HCT116 (cell line): ENCODE data around the gene NOXO1. TPM values are rescaled to one million over a fixed set of nuclear protein-coding genes. Genes with fewer than 3 reads are reported as not detected.
A peak's percentile ranks its signal among the peaks of the same experiment; 100 is the strongest.

Source experiments
- ATAC-seq: fragments of 200-7000 bp; cut with Tn5 transposase; 2 replicates; pipeline ENCODE4 v1.9.1; 2020; ENCODE audit warnings: mild to moderate bottlenecking, moderate library complexity
- BruUV-seq: library from RNA; stranded (reverse); fragments of 400-500 nt; replicated peaks from 2 replicates; lab custom pipeline; 2021; lab: Mats Ljungman, UMichigan
- CTCF ChIA-PET: fragments of 300-600 bp; sonication (Branson Sonifier 250); formaldehyde crosslinking; loops from one replicate; lab custom pipeline; 2021; ENCODE audit warnings: antibody characterized with exemption; lab: Charles Lee
- POLR2A ChIA-PET: fragments of 300-600, 350-600 bp; sonication (Branson Sonifier 250); formaldehyde crosslinking; loops from one replicate; lab custom pipeline; 2021; ENCODE audit warnings: antibody characterized with exemption; lab: Charles Lee
- RAD21 ChIA-PET, 2 experiments: fragments of 300-600 bp; sonication (Branson Sonifier 250); formaldehyde crosslinking; loops; one replicate each; lab custom pipeline; 2023; ENCODE audit warnings: low total read pairs in 2 of 2; ENCODE audit not compliant: uncharacterized antibody in 2 of 2, unreplicated experiment in 2 of 2, low non-redundant PET in 1 of 2; lab: Charles Lee
- DNase-seq: peaks from one replicate; pipeline ENCODE4 v3.0.0-alpha.2; 2010; ENCODE audit warnings: low read depth, low spot score
- H2AFZ ChIP-seq: fragments of 200-600 bp; shearing (Covaris generic), sonication (generic); 2 replicates; pipeline ENCODE4 v1.6.1; 2017; ENCODE audit warnings: low read depth, mixed run types, mixed read lengths, antibody characterized with exemption, low read length; ENCODE audit not compliant: poor library complexity, severe bottlenecking
- H3K27ac ChIP-seq: 2 replicates; pipeline ENCODE4 v1.5.1; 2012; ENCODE audit warnings: low read depth, low read length
- H3K27me3 ChIP-seq: fragments of 200-600 bp; sonication (generic); 2 replicates; pipeline ENCODE4 v1.6.1; 2016; ENCODE audit warnings: mixed run types, low read length, mixed read lengths; ENCODE audit not compliant: insufficient read depth
- H3K36me3 ChIP-seq, 2 experiments: fragments of 200-500 bp in 1 of 2; fragments of 200-600 bp in 1 of 2; sonication (Bioruptor generic) in 1 of 2; sonication (generic) in 1 of 2; 2 replicates each; pipeline versions ENCODE4 v1.5.1 to v1.6.1; 2014 to 2016; ENCODE audit warnings: low read length in 2 of 2, inconsistent platforms in 1 of 2, mixed read lengths in 1 of 2, mixed run types in 1 of 2; ENCODE audit not compliant: insufficient read depth in 2 of 2, control insufficient read depth in 1 of 2
- H3K4me1 ChIP-seq, 2 experiments: fragments of 200-600 bp in 1 of 2; sonication (generic) in 1 of 2; 2 replicates each; pipeline versions ENCODE4 v1.5.1 to v1.6.1; 2012 to 2017; ENCODE audit warnings: low read length in 2 of 2, inconsistent platforms in 1 of 2, mild to moderate bottlenecking in 1 of 2, mixed read lengths in 1 of 2, mixed run types in 1 of 2, moderate library complexity in 1 of 2; ENCODE audit not compliant: insufficient read depth in 2 of 2, control insufficient read depth in 1 of 2
- H3K4me2 ChIP-seq: fragments of 200-600 bp; sonication (generic); 2 replicates; pipeline ENCODE4 v1.6.1; 2017; ENCODE audit warnings: mixed run types, low read length, mixed read lengths
- H3K4me3 ChIP-seq, 2 experiments: fragments of 200-600 bp in 1 of 2; sonication (generic) in 1 of 2; replicated peaks in 1 of 2; 2 replicates each; pipeline ENCODE4 v1.5.1; 2011 to 2016; ENCODE audit warnings: low read length in 2 of 2, control low read depth in 1 of 2, low read depth in 1 of 2, mild to moderate bottlenecking in 1 of 2, mixed read lengths in 1 of 2, mixed run types in 1 of 2
- H3K79me2 ChIP-seq: fragments of 200-600 bp; sonication (generic); 2 replicates; pipeline ENCODE4 v1.6.1; 2017; ENCODE audit warnings: mild to moderate bottlenecking, mixed run types, low read length, moderate library complexity, mixed read lengths; ENCODE audit not compliant: insufficient read depth
- H3K9ac ChIP-seq: fragments of 200-600 bp; sonication (generic); 2 replicates; pipeline ENCODE4 v1.6.1; 2016; ENCODE audit warnings: low read length, mixed read lengths
- H3K9me2 ChIP-seq: fragments of 200-600 bp; sonication (generic), shearing (Covaris generic); 2 replicates; pipeline ENCODE4 v1.6.1; 2017; ENCODE audit warnings: mixed run types, mild to moderate bottlenecking, moderate library complexity; ENCODE audit not compliant: insufficient read depth
- H3K9me3 ChIP-seq, 2 experiments: fragments of 200-500 bp in 1 of 2; fragments of 200-600 bp in 1 of 2; sonication (Bioruptor generic) in 1 of 2; sonication (generic) in 1 of 2; 2 replicates each; pipeline ENCODE4 v1.6.1; 2014 to 2017; ENCODE audit warnings: low read length in 2 of 2, mixed read lengths in 2 of 2, inconsistent platforms in 1 of 2, low read depth in 1 of 2, mild to moderate bottlenecking in 1 of 2, mixed run types in 1 of 2, moderate library complexity in 1 of 2; ENCODE audit not compliant: control insufficient read depth in 1 of 2, insufficient read depth in 1 of 2
- H4K20me1 ChIP-seq: fragments of 200-600 bp; sonication (generic), shearing (Covaris generic); 2 replicates; pipeline ENCODE4 v1.6.1; 2017; ENCODE audit warnings: mixed run types, mild to moderate bottlenecking, moderate library complexity; ENCODE audit not compliant: insufficient read depth
- CBX3 ChIP-seq: IDR thresholded peaks from 2 replicates; pipeline ENCODE4 v1.6.1; 2012; ENCODE audit warnings: low read depth
- CEBPB ChIP-seq: IDR thresholded peaks from 2 replicates; pipeline ENCODE4 v1.6.1; 2012; ENCODE audit warnings: low read depth
- EGR1 ChIP-seq: IDR thresholded peaks from 2 replicates; pipeline ENCODE4 v1.6.1; 2012; ENCODE audit warnings: low read depth
- EZH2 ChIP-seq: fragments of 200-600 bp; sonication (generic); IDR thresholded peaks from 2 replicates; pipeline ENCODE4 v1.6.1; 2017; ENCODE audit warnings: antibody characterized with exemption, mixed run types
- EZH2phosphoT487 ChIP-seq: fragments of 200-600 bp; IDR thresholded peaks from 2 replicates; pipeline ENCODE4 v1.6.1; 2018; ENCODE audit warnings: antibody characterized with exemption, borderline replicate concordance
- FOSL1 ChIP-seq: IDR thresholded peaks from 2 replicates; pipeline ENCODE4 v1.6.1; 2012; ENCODE audit warnings: low read depth
- POLR2A ChIP-seq: IDR thresholded peaks from 2 replicates; pipeline ENCODE4 v1.7.0; 2011; ENCODE audit warnings: borderline replicate concordance; ENCODE audit not compliant: insufficient read depth, insufficient read length; ENCODE audit errors: extremely low read depth
- RAD21 ChIP-seq: IDR thresholded peaks from 2 replicates; pipeline ENCODE4 v1.6.1; 2012; ENCODE audit warnings: low read depth, mild to moderate bottlenecking
- SRF ChIP-seq: IDR thresholded peaks from 2 replicates; pipeline ENCODE4 v1.6.1; 2012; ENCODE audit warnings: low read depth
- TCF7L2 ChIP-seq: IDR thresholded peaks from 2 replicates; pipeline ENCODE4 v1.7.0; 2011; ENCODE audit warnings: borderline replicate concordance, inconsistent platforms; ENCODE audit not compliant: insufficient read depth, insufficient read length; ENCODE audit errors: extremely low read depth
- YY1 ChIP-seq: IDR thresholded peaks from 2 replicates; pipeline ENCODE4 v1.6.1; 2011; ENCODE audit warnings: low read length, low read depth, moderate library complexity, mild to moderate bottlenecking; ENCODE audit not compliant: insufficient replicate concordance; ENCODE audit errors: extremely low read depth
- ZBTB33 ChIP-seq: IDR thresholded peaks from 2 replicates; pipeline ENCODE4 v1.6.1; 2011; ENCODE audit warnings: mild to moderate bottlenecking, low read length, moderate library complexity; ENCODE audit not compliant: insufficient replicate concordance; ENCODE audit errors: extremely low read depth
- ZFX ChIP-seq: fragments of 450-650 bp; IDR thresholded peaks from 2 replicates; pipeline ENCODE4 v1.6.1; 2017
- intact Hi-C: fragments of 100-400 bp; cut with micrococcal nuclease; formaldehyde crosslinking; loops from 2 replicates; pipeline ENCODE4 v1.10.0; 2022
- total RNA-seq: library from RNA; stranded (reverse); gene quantifications from one replicate; pipeline ENCODE4 v1.2.1, GENCODE V29; 2021; ENCODE audit not compliant: unreplicated experiment
- TF ChIP-seq, protein P1 (sequence below), 3 experiments: fragments of 200-600 bp in 1 of 3; sonication (generic) in 1 of 3; IDR thresholded peaks in 2 of 3; conservative IDR thresholded peaks in 1 of 3; 2 replicates each; pipeline ENCODE4 v1.5.1; 2012 to 2017; ENCODE audit warnings: low read depth in 2 of 3, low read length in 2 of 3, antibody characterized with exemption in 1 of 3, borderline replicate concordance in 1 of 3, control low read depth in 1 of 3, mild to moderate bottlenecking in 1 of 3, mixed read lengths in 1 of 3, mixed run types in 1 of 3, moderate library complexity in 1 of 3; ENCODE audit not compliant: insufficient read depth in 1 of 3

The NOXO1 gene
- total RNA-seq, 1 experiment from 2014 or later, result 10.0 TPM

DNA sequence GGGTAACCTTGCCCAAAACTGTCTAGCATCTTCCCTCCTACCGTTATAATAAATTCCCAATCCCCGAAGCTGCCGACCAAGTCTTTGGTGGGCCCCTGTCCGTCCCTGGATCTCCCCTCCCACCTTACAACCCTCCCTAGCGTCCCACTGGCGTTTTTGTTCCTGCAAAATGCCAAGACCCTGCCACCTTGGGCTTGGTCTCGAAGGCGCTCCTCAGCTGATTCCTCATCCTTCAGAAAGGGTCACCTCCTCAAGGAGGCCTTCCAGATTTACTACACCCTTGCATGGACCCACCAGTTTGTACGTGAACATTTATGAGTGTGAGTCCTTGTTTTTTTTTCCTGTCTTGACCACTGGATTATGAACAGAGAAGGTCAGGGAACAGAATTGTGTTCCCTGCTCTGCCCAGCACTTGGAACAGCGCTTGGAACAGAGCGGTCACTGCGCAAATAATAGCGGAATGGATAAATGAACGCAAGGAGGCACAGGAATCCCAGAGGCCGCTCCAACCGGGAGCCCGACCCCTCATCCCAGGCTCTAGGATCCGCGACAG, 1.8 kb upstream of the NOXO1 start:
- Histone ChIP-seq H4K20me1 (no peaks in the 10 kb centered on the region), H2AFZ (no peak overlapping the region), H3K4me3 (peak overlapping the region; percentile 45 to 97), H3K27ac (peak overlapping the region; percentile 84), H3K4me2 (peak overlapping the region; percentile 95), H3K9me2 (no peaks in the 10 kb centered on the region), H3K4me1 (peaks cover 49 to 69% of the 10 kb centered on the region in 2 experiments), H3K27me3 (no peaks in the 10 kb centered on the region), H3K79me2 (peaks cover 20% of the 10 kb centered on the region), H3K9me3 (no peaks in the 10 kb centered on the region), H3K36me3 (peaks cover 6 to 17% of the 10 kb centered on the region in 2 experiments; a peak in 2 of 4 replicates), H3K9ac (peak overlapping the region; percentile 96)
- TF ChIP-seq POLR2A (peak; percentile 17), CEBPB (no peak)
- TF ChIP-seq, protein P1, sequence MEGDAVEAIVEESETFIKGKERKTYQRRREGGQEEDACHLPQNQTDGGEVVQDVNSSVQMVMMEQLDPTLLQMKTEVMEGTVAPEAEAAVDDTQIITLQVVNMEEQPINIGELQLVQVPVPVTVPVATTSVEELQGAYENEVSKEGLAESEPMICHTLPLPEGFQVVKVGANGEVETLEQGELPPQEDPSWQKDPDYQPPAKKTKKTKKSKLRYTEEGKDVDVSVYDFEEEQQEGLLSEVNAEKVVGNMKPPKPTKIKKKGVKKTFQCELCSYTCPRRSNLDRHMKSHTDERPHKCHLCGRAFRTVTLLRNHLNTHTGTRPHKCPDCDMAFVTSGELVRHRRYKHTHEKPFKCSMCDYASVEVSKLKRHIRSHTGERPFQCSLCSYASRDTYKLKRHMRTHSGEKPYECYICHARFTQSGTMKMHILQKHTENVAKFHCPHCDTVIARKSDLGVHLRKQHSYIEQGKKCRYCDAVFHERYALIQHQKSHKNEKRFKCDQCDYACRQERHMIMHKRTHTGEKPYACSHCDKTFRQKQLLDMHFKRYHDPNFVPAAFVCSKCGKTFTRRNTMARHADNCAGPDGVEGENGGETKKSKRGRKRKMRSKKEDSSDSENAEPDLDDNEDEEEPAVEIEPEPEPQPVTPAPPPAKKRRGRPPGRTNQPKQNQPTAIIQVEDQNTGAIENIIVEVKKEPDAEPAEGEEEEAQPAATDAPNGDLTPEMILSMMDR (IDR thresholded peaks at IDR 0.05 in 2 of 3, conservative IDR thresholded peaks at IDR 0.05 in 1 of 3; ENCODE audit: borderline replicate concordance in 1 of 3, insufficient read depth in 1 of 3, low read depth in 2 of 3, low read length in 2 of 3), result peak in 1 of 3 experiments; percentile 29; a peak in 1 of 6 replicates
- POLR2A ChIA-PET, result interaction anchor here (12.5 kb wide), 1 partner anchor 17 kb away, joined by 104 read pairs; the partner anchor contains the start of genes RNF151 and RPS2
- RAD21 ChIA-PET, result no interaction called here
- no TSS peak for BruUV-seq
- intact Hi-C loops, result no loop called here
- ATAC-seq, result no peak
- CTCF ChIA-PET, result interaction anchor here (1.2 kb wide), 1 partner anchor 21 kb away, joined by 3 read pairs; no protein-coding TSS in a partner anchor
- no peak for DNase-seq

- no TSS peak for BruUV-seq
- Histone ChIP-seq H3K79me2 (peaks cover 20% of the 10 kb centered on the region), H2AFZ (no peak overlapping the region), H3K36me3 (peaks cover 6 to 22% of the 10 kb centered on the region in 2 experiments; a peak in 2 of 4 replicates), H3K9me2 (no peaks in the 10 kb centered on the region), H3K9ac (peak overlapping the region; percentile 36), H3K4me2 (peak overlapping the region; percentile 97), H4K20me1 (no peaks in the 10 kb centered on the region), H3K4me1 (peaks cover 49 to 76% of the 10 kb centered on the region in 2 experiments), H3K4me3 (no peak overlapping the region), H3K27me3 (no peaks in the 10 kb centered on the region), H3K9me3 (no peaks in the 10 kb centered on the region), H3K27ac (peak overlapping the region; percentile 24; the same call in 1 of the 2 replicates)
- CTCF ChIA-PET, result interaction anchor here (1.2 kb wide), 1 partner anchor 22 kb away, joined by 3 read pairs; no protein-coding TSS in a partner anchor
- no peak for ATAC-seq
- intact Hi-C loops, result no loop called here
- POLR2A ChIA-PET, result interaction anchor here (0.6 to 12.5 kb wide), 4 partner anchors 10 to 22 kb away, joined by 3 to 104 read pairs (median 4); partner anchors contain the start of genes RNF151, RPS2 and TBL3
- DNase-seq, result no peak
- RAD21 ChIA-PET, result no interaction called here
- TF ChIP-seq EZH2 (no peak), ZFX (no peak), SRF (no peak), CEBPB (no peak), RAD21 (no peak), ZBTB33 (no peak), TCF7L2 (no peak), CBX3 (no peak), FOSL1 (no peak), EZH2phosphoT487 (no peak), YY1 (no peak), EGR1 (no peak)
Measured at GRCh38 chr16:1982013-1982433, 754 bp upstream of the NOXO1 start.
